ENCODE data around the gene MAP3K13. TPM values are rescaled to one million over a fixed set of nuclear protein-coding genes. Genes with fewer than 3 reads are reported as not detected.

Gene MAP3K13
- total RNA-seq, 1 experiment from 2014 or later = 21.0 TPM

DNA sequence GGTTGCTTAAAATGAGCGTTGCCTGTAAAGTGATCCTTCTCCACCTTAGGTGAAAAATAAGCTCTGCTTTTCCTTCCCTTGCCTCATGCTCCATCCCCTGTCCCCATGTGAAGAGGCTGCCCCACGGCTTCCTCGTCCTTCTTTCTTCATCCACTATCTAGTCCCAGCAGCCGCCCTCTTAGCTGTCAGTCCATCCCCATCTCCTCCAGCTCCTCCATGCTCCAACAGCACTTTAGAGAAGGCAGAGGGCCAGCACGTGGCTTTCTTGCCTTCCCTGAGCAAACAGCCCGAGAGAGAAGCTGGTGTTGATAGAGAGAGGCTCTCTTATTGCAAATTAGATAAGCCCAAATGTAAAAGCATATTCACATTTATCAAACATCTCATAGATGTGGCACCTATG lies 144.9 kb downstream of the MAP3K13 start:
- no peaks in the 10 kb centered on the region for H3K79me2 ChIP-seq (ENCODE audit: insufficient read depth, low read length)
- peaks cover 0 to 3% of the 10 kb centered on the region in 2 experiments; a peak in 1 of 4 replicates for H3K36me3 ChIP-seq (ENCODE audit: control insufficient read depth in 1 of 2, insufficient read depth in 2 of 2, low read length in 2 of 2)
- no peak overlapping the region for H3K4me3 ChIP-seq (replicated peaks in 1 of 2; ENCODE audit: low read depth in 1 of 2, low read length in 2 of 2)
- no peaks in the 10 kb centered on the region for H3K27me3 ChIP-seq (ENCODE audit: insufficient read depth, low read length)
- no peaks in the 10 kb centered on the region for H4K20me1 ChIP-seq (ENCODE audit: insufficient read depth)
- ChIA-PET CTCF (no interaction called here), RAD21 (ENCODE audit: low non-redundant PET in 1 of 2, low total read pairs in 2 of 2, uncharacterized antibody in 2 of 2, unreplicated experiment in 2 of 2) (no interaction called here), POLR2A (no interaction called here)
- no peak for TF ChIP-seq JUND (IDR thresholded peaks at IDR 0.05)
- TF ChIP-seq CEBPB (IDR thresholded peaks at IDR 0.05; ENCODE audit: low read depth) = no peak
- TF ChIP-seq, protein P1, sequence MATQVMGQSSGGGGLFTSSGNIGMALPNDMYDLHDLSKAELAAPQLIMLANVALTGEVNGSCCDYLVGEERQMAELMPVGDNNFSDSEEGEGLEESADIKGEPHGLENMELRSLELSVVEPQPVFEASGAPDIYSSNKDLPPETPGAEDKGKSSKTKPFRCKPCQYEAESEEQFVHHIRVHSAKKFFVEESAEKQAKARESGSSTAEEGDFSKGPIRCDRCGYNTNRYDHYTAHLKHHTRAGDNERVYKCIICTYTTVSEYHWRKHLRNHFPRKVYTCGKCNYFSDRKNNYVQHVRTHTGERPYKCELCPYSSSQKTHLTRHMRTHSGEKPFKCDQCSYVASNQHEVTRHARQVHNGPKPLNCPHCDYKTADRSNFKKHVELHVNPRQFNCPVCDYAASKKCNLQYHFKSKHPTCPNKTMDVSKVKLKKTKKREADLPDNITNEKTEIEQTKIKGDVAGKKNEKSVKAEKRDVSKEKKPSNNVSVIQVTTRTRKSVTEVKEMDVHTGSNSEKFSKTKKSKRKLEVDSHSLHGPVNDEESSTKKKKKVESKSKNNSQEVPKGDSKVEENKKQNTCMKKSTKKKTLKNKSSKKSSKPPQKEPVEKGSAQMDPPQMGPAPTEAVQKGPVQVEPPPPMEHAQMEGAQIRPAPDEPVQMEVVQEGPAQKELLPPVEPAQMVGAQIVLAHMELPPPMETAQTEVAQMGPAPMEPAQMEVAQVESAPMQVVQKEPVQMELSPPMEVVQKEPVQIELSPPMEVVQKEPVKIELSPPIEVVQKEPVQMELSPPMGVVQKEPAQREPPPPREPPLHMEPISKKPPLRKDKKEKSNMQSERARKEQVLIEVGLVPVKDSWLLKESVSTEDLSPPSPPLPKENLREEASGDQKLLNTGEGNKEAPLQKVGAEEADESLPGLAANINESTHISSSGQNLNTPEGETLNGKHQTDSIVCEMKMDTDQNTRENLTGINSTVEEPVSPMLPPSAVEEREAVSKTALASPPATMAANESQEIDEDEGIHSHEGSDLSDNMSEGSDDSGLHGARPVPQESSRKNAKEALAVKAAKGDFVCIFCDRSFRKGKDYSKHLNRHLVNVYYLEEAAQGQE (IDR thresholded peaks at IDR 0.05; ENCODE audit: low read depth) = no peak
- TF ChIP-seq SIN3A (IDR thresholded peaks at IDR 0.05; ENCODE audit: low read depth) = no peak
- TF ChIP-seq EGR1 (IDR thresholded peaks at IDR 0.05; ENCODE audit: low read depth) = no peak
- TF ChIP-seq ELF1 (IDR thresholded peaks at IDR 0.05; ENCODE audit: borderline replicate concordance, low read depth) = no peak
- no peak for TF ChIP-seq POLR2AphosphoS5 (IDR thresholded peaks at IDR 0.05; ENCODE audit: low read depth, low read length)
- no peak for TF ChIP-seq CBX3 (IDR thresholded peaks at IDR 0.05; ENCODE audit: low read depth)
- TF ChIP-seq, protein P2, sequence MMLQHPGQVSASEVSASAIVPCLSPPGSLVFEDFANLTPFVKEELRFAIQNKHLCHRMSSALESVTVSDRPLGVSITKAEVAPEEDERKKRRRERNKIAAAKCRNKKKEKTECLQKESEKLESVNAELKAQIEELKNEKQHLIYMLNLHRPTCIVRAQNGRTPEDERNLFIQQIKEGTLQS (IDR thresholded peaks at IDR 0.05) = no peak
- TF ChIP-seq ZNF274 (IDR thresholded peaks at IDR 0.05; ENCODE audit: low read depth, low read length) = no peak
- TF ChIP-seq, protein P3, sequence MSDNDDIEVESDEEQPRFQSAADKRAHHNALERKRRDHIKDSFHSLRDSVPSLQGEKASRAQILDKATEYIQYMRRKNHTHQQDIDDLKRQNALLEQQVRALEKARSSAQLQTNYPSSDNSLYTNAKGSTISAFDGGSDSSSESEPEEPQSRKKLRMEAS (IDR thresholded peaks at IDR 0.05) = no peak
- TF ChIP-seq, protein P4, sequence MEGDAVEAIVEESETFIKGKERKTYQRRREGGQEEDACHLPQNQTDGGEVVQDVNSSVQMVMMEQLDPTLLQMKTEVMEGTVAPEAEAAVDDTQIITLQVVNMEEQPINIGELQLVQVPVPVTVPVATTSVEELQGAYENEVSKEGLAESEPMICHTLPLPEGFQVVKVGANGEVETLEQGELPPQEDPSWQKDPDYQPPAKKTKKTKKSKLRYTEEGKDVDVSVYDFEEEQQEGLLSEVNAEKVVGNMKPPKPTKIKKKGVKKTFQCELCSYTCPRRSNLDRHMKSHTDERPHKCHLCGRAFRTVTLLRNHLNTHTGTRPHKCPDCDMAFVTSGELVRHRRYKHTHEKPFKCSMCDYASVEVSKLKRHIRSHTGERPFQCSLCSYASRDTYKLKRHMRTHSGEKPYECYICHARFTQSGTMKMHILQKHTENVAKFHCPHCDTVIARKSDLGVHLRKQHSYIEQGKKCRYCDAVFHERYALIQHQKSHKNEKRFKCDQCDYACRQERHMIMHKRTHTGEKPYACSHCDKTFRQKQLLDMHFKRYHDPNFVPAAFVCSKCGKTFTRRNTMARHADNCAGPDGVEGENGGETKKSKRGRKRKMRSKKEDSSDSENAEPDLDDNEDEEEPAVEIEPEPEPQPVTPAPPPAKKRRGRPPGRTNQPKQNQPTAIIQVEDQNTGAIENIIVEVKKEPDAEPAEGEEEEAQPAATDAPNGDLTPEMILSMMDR (IDR thresholded peaks at IDR 0.05 in 2 of 3, conservative IDR thresholded peaks at IDR 0.05 in 1 of 3; ENCODE audit: borderline replicate concordance in 1 of 3, insufficient read depth in 1 of 3, low read depth in 2 of 3, low read length in 2 of 3) = no peak
- TF ChIP-seq RAD21 (IDR thresholded peaks at IDR 0.05; ENCODE audit: low read depth) = no peak
- no peak for TF ChIP-seq SP1 (IDR thresholded peaks at IDR 0.05; ENCODE audit: low read depth)
- TF ChIP-seq ZFX (IDR thresholded peaks at IDR 0.05) = no peak
- no peak for TF ChIP-seq TCF7L2 (IDR thresholded peaks at IDR 0.05; ENCODE audit: borderline replicate concordance, extremely low read depth, insufficient read depth, insufficient read length)
- TF ChIP-seq YY1 (IDR thresholded peaks at IDR 0.05; ENCODE audit: extremely low read depth, insufficient replicate concordance, low read depth, low read length) = no peak
- TF ChIP-seq, protein P5, sequence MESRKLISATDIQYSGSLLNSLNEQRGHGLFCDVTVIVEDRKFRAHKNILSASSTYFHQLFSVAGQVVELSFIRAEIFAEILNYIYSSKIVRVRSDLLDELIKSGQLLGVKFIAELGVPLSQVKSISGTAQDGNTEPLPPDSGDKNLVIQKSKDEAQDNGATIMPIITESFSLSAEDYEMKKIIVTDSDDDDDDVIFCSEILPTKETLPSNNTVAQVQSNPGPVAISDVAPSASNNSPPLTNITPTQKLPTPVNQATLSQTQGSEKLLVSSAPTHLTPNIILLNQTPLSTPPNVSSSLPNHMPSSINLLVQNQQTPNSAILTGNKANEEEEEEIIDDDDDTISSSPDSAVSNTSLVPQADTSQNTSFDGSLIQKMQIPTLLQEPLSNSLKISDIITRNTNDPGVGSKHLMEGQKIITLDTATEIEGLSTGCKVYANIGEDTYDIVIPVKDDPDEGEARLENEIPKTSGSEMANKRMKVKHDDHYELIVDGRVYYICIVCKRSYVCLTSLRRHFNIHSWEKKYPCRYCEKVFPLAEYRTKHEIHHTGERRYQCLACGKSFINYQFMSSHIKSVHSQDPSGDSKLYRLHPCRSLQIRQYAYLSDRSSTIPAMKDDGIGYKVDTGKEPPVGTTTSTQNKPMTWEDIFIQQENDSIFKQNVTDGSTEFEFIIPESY (IDR thresholded peaks at IDR 0.05; ENCODE audit: extremely low read depth, insufficient replicate concordance, low read length) = no peak
- TF ChIP-seq EZH2 (IDR thresholded peaks at IDR 0.05) = no peak
- TF ChIP-seq SRF (IDR thresholded peaks at IDR 0.05; ENCODE audit: low read depth) = no peak
- ATAC-seq (no peak), DNase-seq (ENCODE audit: low read depth, low spot score) (no peak)
- peaks cover 6 to 9% of the 10 kb centered on the region in 2 experiments; a peak in 3 of 4 replicates for H3K4me1 ChIP-seq (ENCODE audit: control insufficient read depth in 1 of 2, insufficient read depth in 2 of 2, low read length in 2 of 2)
- H3K4me2 ChIP-seq (ENCODE audit: low read length) = no peak overlapping the region
- BruUV-seq (replicated peaks) = no TSS peak
- intact Hi-C loops (cut with micrococcal nuclease) = no loop called here
- no peaks in the 10 kb centered on the region for H3K9me3 ChIP-seq (ENCODE audit: control insufficient read depth in 1 of 2, insufficient read depth in 1 of 2, low read depth in 1 of 2, low read length in 2 of 2)
- no peaks in the 10 kb centered on the region for H3K9me2 ChIP-seq (ENCODE audit: insufficient read depth)
- no peak overlapping the region for H2AFZ ChIP-seq (ENCODE audit: low read depth, low read length, poor library complexity, severe bottlenecking)
- no peak overlapping the region for H3K27ac ChIP-seq (ENCODE audit: low read depth, low read length)
- no peak overlapping the region for H3K9ac ChIP-seq (ENCODE audit: low read length)

Measured in HCT116 (cell line).